Measurements from ENCODE around the gene LAMA3.

LAMA3 gene

GRCh38 chr18:23853448-23854195 lies 164.4 kb downstream of the LAMA3 start:
- H3K4me1 ChIP-seq (ENCODE audit: control insufficient read depth, insufficient read depth, low read length), result peaks cover 13% of the 10 kb centered on the region
- no peak overlapping the region for H3K4me3 ChIP-seq (ENCODE audit: low read depth, low read length)
- H3K9ac ChIP-seq (ENCODE audit: low read depth, low read length), result no peak overlapping the region
- H3K27me3 ChIP-seq (ENCODE audit: control insufficient read depth, insufficient read depth, low read length), result no peaks in the 10 kb centered on the region
- H3K27ac ChIP-seq (ENCODE audit: low read depth, low read length), result no peak overlapping the region
- no peaks in the 10 kb centered on the region for H3K9me3 ChIP-seq (ENCODE audit: control insufficient read depth, insufficient read depth, low read length)
- H3K36me3 ChIP-seq (ENCODE audit: control insufficient read depth, insufficient read depth, low read length), result no peaks in the 10 kb centered on the region

GRCh38 chr18:23855721-23856120 lies 166.5 kb downstream of the LAMA3 start:
- H3K27me3 ChIP-seq (ENCODE audit: control insufficient read depth, insufficient read depth, low read length), result no peaks in the 10 kb centered on the region
- H3K27ac ChIP-seq (ENCODE audit: low read depth, low read length), result no peak overlapping the region
- H3K36me3 ChIP-seq (ENCODE audit: control insufficient read depth, insufficient read depth, low read length), result no peaks in the 10 kb centered on the region
- 0 out of 2 replicates have a peak, but pooled peaks cover 2% of the 10 kb centered on the region for H3K4me1 ChIP-seq (ENCODE audit: control insufficient read depth, insufficient read depth, low read length)
- no peak overlapping the region for H3K4me3 ChIP-seq (ENCODE audit: low read depth, low read length)
- no peaks in the 10 kb centered on the region for H3K9me3 ChIP-seq (ENCODE audit: control insufficient read depth, insufficient read depth, low read length)
- H3K9ac ChIP-seq (ENCODE audit: low read depth, low read length), result no peak overlapping the region

- no peaks in the 10 kb centered on the region for H3K9me3 ChIP-seq (ENCODE audit: control insufficient read depth, insufficient read depth, low read length)
- no peak overlapping the region for H3K4me3 ChIP-seq (ENCODE audit: low read depth, low read length)
- H3K4me1 ChIP-seq (ENCODE audit: control insufficient read depth, insufficient read depth, low read length), result peaks cover 9% of the 10 kb centered on the region
- no peaks in the 10 kb centered on the region for H3K27me3 ChIP-seq (ENCODE audit: control insufficient read depth, insufficient read depth, low read length)
- H3K9ac ChIP-seq (ENCODE audit: low read depth, low read length), result no peak overlapping the region
- no peak overlapping the region for H3K27ac ChIP-seq (ENCODE audit: low read depth, low read length)
- H3K36me3 ChIP-seq (ENCODE audit: control insufficient read depth, insufficient read depth, low read length), result no peaks in the 10 kb centered on the region
Observed at GRCh38 chr18:23856466-23857163, 167.4 kb downstream of the LAMA3 start.

- Histone ChIP-seq H3K4me1 (ENCODE audit: control insufficient read depth, insufficient read depth, low read length) (peaks cover 15% of the 10 kb centered on the region), H3K9ac (ENCODE audit: low read depth, low read length) (no peak overlapping the region), H3K36me3 (ENCODE audit: control insufficient read depth, insufficient read depth, low read length) (no peaks in the 10 kb centered on the region), H3K4me3 (ENCODE audit: low read depth, low read length) (no peak overlapping the region), H3K9me3 (ENCODE audit: control insufficient read depth, insufficient read depth, low read length) (no peaks in the 10 kb centered on the region), H3K27ac (ENCODE audit: low read depth, low read length) (no peak overlapping the region), H3K27me3 (ENCODE audit: control insufficient read depth, insufficient read depth, low read length) (no peaks in the 10 kb centered on the region)
Observed at GRCh38 chr18:23857164-23857552, 167.9 kb downstream of the LAMA3 start.

- H3K4me1 ChIP-seq (ENCODE audit: control insufficient read depth, insufficient read depth, low read length), result peaks cover 21% of the 10 kb centered on the region
Observed at GRCh38 chr18:23857756-23858155, 168.5 kb downstream of the LAMA3 start.

GRCh38 chr18:23859466-23860336 lies 170.4 kb downstream of the LAMA3 start:
- no peaks in the 10 kb centered on the region for H3K9me3 ChIP-seq (ENCODE audit: control insufficient read depth, insufficient read depth, low read length)
- peaks cover 24% of the 10 kb centered on the region for H3K4me1 ChIP-seq (ENCODE audit: control insufficient read depth, insufficient read depth, low read length)
- no peak overlapping the region for H3K4me3 ChIP-seq (ENCODE audit: low read depth, low read length)
- H3K9ac ChIP-seq (ENCODE audit: low read depth, low read length), result no peak overlapping the region
- H3K36me3 ChIP-seq (ENCODE audit: control insufficient read depth, insufficient read depth, low read length), result no peaks in the 10 kb centered on the region
- H3K27ac ChIP-seq (ENCODE audit: low read depth, low read length), result no peak overlapping the region
- no peaks in the 10 kb centered on the region for H3K27me3 ChIP-seq (ENCODE audit: control insufficient read depth, insufficient read depth, low read length)

More at GRCh38 chr18:23857756-23858155, 168.5 kb downstream of the LAMA3 start:
- H3K36me3 ChIP-seq (ENCODE audit: control insufficient read depth, insufficient read depth, low read length), result no peaks in the 10 kb centered on the region
- no peak overlapping the region for H3K27ac ChIP-seq (ENCODE audit: low read depth, low read length)
- no peaks in the 10 kb centered on the region for H3K9me3 ChIP-seq (ENCODE audit: control insufficient read depth, insufficient read depth, low read length)
- no peak overlapping the region for H3K9ac ChIP-seq (ENCODE audit: low read depth, low read length)
- H3K27me3 ChIP-seq (ENCODE audit: control insufficient read depth, insufficient read depth, low read length), result no peaks in the 10 kb centered on the region
- no peak overlapping the region for H3K4me3 ChIP-seq (ENCODE audit: low read depth, low read length)

GRCh38 chr18:23861326-23861725 lies 172.1 kb downstream of the LAMA3 start:
- H3K27ac ChIP-seq (ENCODE audit: low read depth, low read length), result peak overlapping the region; percentile 73
- H3K9me3 ChIP-seq (ENCODE audit: control insufficient read depth, insufficient read depth, low read length), result no peaks in the 10 kb centered on the region
- H3K4me1 ChIP-seq (ENCODE audit: control insufficient read depth, insufficient read depth, low read length), result peaks cover 24% of the 10 kb centered on the region
- no peaks in the 10 kb centered on the region for H3K27me3 ChIP-seq (ENCODE audit: control insufficient read depth, insufficient read depth, low read length)
- no peaks in the 10 kb centered on the region for H3K36me3 ChIP-seq (ENCODE audit: control insufficient read depth, insufficient read depth, low read length)
- no peak overlapping the region for H3K9ac ChIP-seq (ENCODE audit: low read depth, low read length)
- H3K4me3 ChIP-seq (ENCODE audit: low read depth, low read length), result 0 out of 2 replicates have a peak overlapping the region, but pooled peaks have one; percentile 1

GRCh38 chr18:23861805-23862470 lies 172.7 kb downstream of the LAMA3 start:
- Histone ChIP-seq H3K9ac (ENCODE audit: low read depth, low read length) (no peak overlapping the region), H3K4me1 (ENCODE audit: control insufficient read depth, insufficient read depth, low read length) (peaks cover 21% of the 10 kb centered on the region), H3K9me3 (ENCODE audit: control insufficient read depth, insufficient read depth, low read length) (no peaks in the 10 kb centered on the region), H3K27me3 (ENCODE audit: control insufficient read depth, insufficient read depth, low read length) (no peaks in the 10 kb centered on the region), H3K4me3 (ENCODE audit: low read depth, low read length) (0 out of 2 replicates have a peak overlapping the region, but pooled peaks have one; percentile 1), H3K36me3 (ENCODE audit: control insufficient read depth, insufficient read depth, low read length) (no peaks in the 10 kb centered on the region), H3K27ac (ENCODE audit: low read depth, low read length) (peak overlapping the region; percentile 73)

- no peaks in the 10 kb centered on the region for H3K36me3 ChIP-seq (ENCODE audit: control insufficient read depth, insufficient read depth, low read length)
- H3K4me1 ChIP-seq (ENCODE audit: control insufficient read depth, insufficient read depth, low read length), result peaks cover 21% of the 10 kb centered on the region
- no peak overlapping the region for H3K9ac ChIP-seq (ENCODE audit: low read depth, low read length)
- no peaks in the 10 kb centered on the region for H3K9me3 ChIP-seq (ENCODE audit: control insufficient read depth, insufficient read depth, low read length)
- H3K27ac ChIP-seq (ENCODE audit: low read depth, low read length), result no peak overlapping the region
- H3K27me3 ChIP-seq (ENCODE audit: control insufficient read depth, insufficient read depth, low read length), result no peaks in the 10 kb centered on the region
- H3K4me3 ChIP-seq (ENCODE audit: low read depth, low read length), result no peak overlapping the region
Observed at GRCh38 chr18:23864624-23865023, 175.4 kb downstream of the LAMA3 start.

- no peak overlapping the region for H3K9ac ChIP-seq (ENCODE audit: low read depth, low read length)
- H3K4me1 ChIP-seq (ENCODE audit: control insufficient read depth, insufficient read depth, low read length), result peaks cover 15% of the 10 kb centered on the region
- no peaks in the 10 kb centered on the region for H3K27me3 ChIP-seq (ENCODE audit: control insufficient read depth, insufficient read depth, low read length)
- H3K27ac ChIP-seq (ENCODE audit: low read depth, low read length), result no peak overlapping the region
- no peaks in the 10 kb centered on the region for H3K9me3 ChIP-seq (ENCODE audit: control insufficient read depth, insufficient read depth, low read length)
- H3K36me3 ChIP-seq (ENCODE audit: control insufficient read depth, insufficient read depth, low read length), result no peaks in the 10 kb centered on the region
- H3K4me3 ChIP-seq (ENCODE audit: low read depth, low read length), result no peak overlapping the region
Observed at GRCh38 chr18:23867006-23867405, 177.8 kb downstream of the LAMA3 start.

Measured in HUES48 (cell line).